PC-9 (cell line): ENCODE data around the gene EPHB1. TPM values are rescaled to one million over a fixed set of nuclear protein-coding genes. Genes with fewer than 3 reads are reported as not detected.

ENCODE experiments used
- BruUV-seq: library from RNA; stranded (reverse); fragments of 400-500 nt; replicated peaks from 2 replicates; lab custom pipeline; 2021; lab: Mats Ljungman, UMichigan
- CTCF ChIA-PET: fragments of 300-600 bp; sonication (Branson Sonifier 250); formaldehyde crosslinking; loops from one replicate; lab custom pipeline; 2022; ENCODE audit warnings: antibody characterized with exemption; lab: Charles Lee
- POLR2A ChIA-PET: fragments of 300-600 bp; sonication (Branson Sonifier 250); formaldehyde crosslinking; loops from one replicate; lab custom pipeline; 2022; ENCODE audit warnings: antibody characterized with exemption; ENCODE audit not compliant: unreplicated experiment; lab: Charles Lee
- DNase-seq, 2 experiments: peaks; one replicate each; pipeline versions ENCODE4 v3.0.0 to v3.0.0-alpha.2; 2015 to 2022; ENCODE audit warnings: mixed read lengths in 1 of 2
- H2AFZ ChIP-seq: fragments of 200-600 bp; sonication (generic); 2 replicates; pipeline ENCODE4 v1.8.1; 2017; ENCODE audit warnings: antibody characterized with exemption
- H3F3A ChIP-seq: fragments of 200-600 bp; sonication (generic); 2 replicates; pipeline ENCODE4 v1.8.1; 2017; ENCODE audit warnings: antibody characterized with exemption, mild to moderate bottlenecking, low read depth; ENCODE audit not compliant: insufficient read depth
- H3K27ac ChIP-seq: fragments of 200-600 bp; sonication (generic); 2 replicates; pipeline ENCODE4 v1.6.1; 2016; ENCODE audit warnings: mixed run types
- H3K27me3 ChIP-seq: fragments of 200-600 bp; sonication (generic); 2 replicates; pipeline ENCODE4 v1.6.1; 2016; ENCODE audit warnings: low read depth, mixed run types; ENCODE audit not compliant: insufficient read depth
- H3K36me3 ChIP-seq: fragments of 200-600 bp; sonication (generic); 2 replicates; pipeline ENCODE4 v1.6.1; 2016; ENCODE audit warnings: low read depth, mixed run types
- H3K4me1 ChIP-seq: fragments of 200-600 bp; sonication (generic); replicated peaks from 2 replicates; pipeline ENCODE4 v1.6.1; 2016; ENCODE audit warnings: mixed run types; ENCODE audit not compliant: insufficient read depth
- H3K4me2 ChIP-seq: fragments of 200-600 bp; sonication (generic); 2 replicates; pipeline ENCODE4 v1.6.1; 2017; ENCODE audit warnings: mixed run types
- H3K4me3 ChIP-seq: fragments of 200-600 bp; sonication (generic); 2 replicates; pipeline ENCODE4 v1.6.1; 2016; ENCODE audit warnings: mixed run types
- H3K79me2 ChIP-seq: fragments of 200-600 bp; sonication (generic); 2 replicates; pipeline ENCODE4 v1.6.1; 2017; ENCODE audit warnings: low read depth, mixed run types
- H3K9me2 ChIP-seq: fragments of 200-600 bp; sonication (generic); 2 replicates; pipeline ENCODE4 v1.8.1; 2017; ENCODE audit warnings: mild to moderate bottlenecking; ENCODE audit not compliant: insufficient read depth
- H3K9me3 ChIP-seq: fragments of 200-600 bp; sonication (generic); 2 replicates; pipeline ENCODE4 v1.8.1; 2016; ENCODE audit warnings: low read depth; ENCODE audit not compliant: insufficient read depth
- H4K20me1 ChIP-seq: fragments of 200-600 bp; sonication (generic); 2 replicates; pipeline ENCODE4 v1.8.1; 2017; ENCODE audit not compliant: insufficient read depth
- CTCF ChIP-seq: fragments of 200-600 bp; sonication (generic); conservative IDR thresholded peaks from 2 replicates; pipeline ENCODE4 v1.6.1; 2017; ENCODE audit warnings: mixed run types, antibody characterized with exemption, mild to moderate bottlenecking, moderate library complexity
- EZH2 ChIP-seq: fragments of 200-600 bp; sonication (generic); IDR thresholded peaks from 2 replicates; pipeline ENCODE4 v1.8.0; 2017; ENCODE audit warnings: antibody characterized with exemption, low read depth
- intact Hi-C: fragments of 100-400 bp; cut with micrococcal nuclease; formaldehyde crosslinking; loops from one replicate; pipeline ENCODE4 v1.10.0; 2022; ENCODE audit not compliant: unreplicated experiment
- total RNA-seq: library from RNA; stranded (reverse); gene quantifications from 2 replicates; pipeline ENCODE4 v1.2.3, GENCODE V29; 2021

The EPHB1 gene
- total RNA-seq, 1 experiment from 2014 or later, result 0.15 TPM

GRCh38 chr3:134796281-134797056, 1.4 kb downstream of the EPHB1 start:
- intact Hi-C loops, result no loop called here
- peaks cover 41% of the 10 kb centered on the region for H3K27me3 ChIP-seq
- TF ChIP-seq EZH2 (no peak), CTCF (no peak)

GRCh38 chr3:134797057-134797740, 2.1 kb downstream of the EPHB1 start:
- no peak for TF ChIP-seq EZH2
- no peak for TF ChIP-seq CTCF
- Histone ChIP-seq H3K9me2 (no peaks in the 10 kb centered on the region), H3K36me3 (no peaks in the 10 kb centered on the region), H3K27ac (no peak overlapping the region), H4K20me1 (no peaks in the 10 kb centered on the region), H3K27me3 (peaks cover 41% of the 10 kb centered on the region), H3K9me3 (no peaks in the 10 kb centered on the region), H3K4me2 (no peak overlapping the region), H2AFZ (no peak overlapping the region), H3K79me2 (no peaks in the 10 kb centered on the region), H3K4me3 (no peak overlapping the region), H3F3A (no peaks in the 10 kb centered on the region), H3K4me1 (no peaks in the 10 kb centered on the region)
- intact Hi-C loops, result no loop called here
- BruUV-seq, result no TSS peak
- no peak for DNase-seq
- CTCF ChIA-PET, result interaction anchor here (0.9 kb wide), 1 partner anchor 15 kb away, joined by 5 read pairs; no protein-coding TSS in a partner anchor
- POLR2A ChIA-PET, result no interaction called here

More at GRCh38 chr3:134796281-134797056, 1.4 kb downstream of the EPHB1 start:
- H3K36me3 ChIP-seq, result no peaks in the 10 kb centered on the region
- ChIA-PET POLR2A (no interaction called here), CTCF (no interaction called here)
- no peaks in the 10 kb centered on the region for H4K20me1 ChIP-seq
- no peaks in the 10 kb centered on the region for H3K4me1 ChIP-seq
- H3F3A ChIP-seq, result no peaks in the 10 kb centered on the region
- H3K9me2 ChIP-seq, result no peaks in the 10 kb centered on the region
- H3K9me3 ChIP-seq, result no peaks in the 10 kb centered on the region
- no peak overlapping the region for H3K4me3 ChIP-seq
- H3K27ac ChIP-seq, result no peak overlapping the region
- DNase-seq, result no peak
- BruUV-seq, result no TSS peak
- no peaks in the 10 kb centered on the region for H3K79me2 ChIP-seq
- no peak overlapping the region for H3K4me2 ChIP-seq
- H2AFZ ChIP-seq, result no peak overlapping the region

GRCh38 chr3:134797741-134798451, 2.8 kb downstream of the EPHB1 start:
- no TSS peak for BruUV-seq
- ChIA-PET CTCF (interaction anchor here (0.9 kb wide), 1 partner anchor 15 kb away, joined by 5 read pairs; no protein-coding TSS in a partner anchor), POLR2A (no interaction called here)
- Histone ChIP-seq H3K4me3 (no peak overlapping the region), H3F3A (no peaks in the 10 kb centered on the region), H3K4me2 (no peak overlapping the region), H3K9me2 (no peaks in the 10 kb centered on the region), H4K20me1 (no peaks in the 10 kb centered on the region), H3K27ac (no peak overlapping the region), H3K79me2 (no peaks in the 10 kb centered on the region), H3K4me1 (no peaks in the 10 kb centered on the region), H3K27me3 (peaks cover 48% of the 10 kb centered on the region), H3K36me3 (no peaks in the 10 kb centered on the region), H2AFZ (no peak overlapping the region), H3K9me3 (no peaks in the 10 kb centered on the region)
- no peak for DNase-seq
- no peak for TF ChIP-seq EZH2
- no peak for TF ChIP-seq CTCF
- intact Hi-C loops, result no loop called here
